ENCODE measurements around the gene TMEM203. TPM values are rescaled to one million over a fixed set of nuclear protein-coding genes. Genes with fewer than 3 reads are reported as not detected.

Gene TMEM203
- total and polyA plus RNA-seq, 2 of the 4 experiments (the other 2 are of a cell fraction): 18.8 to 40.6 TPM

GRCh38 chr9:137171149-137171900, 34.1 kb downstream of the TMEM203 start:
- no peak overlapping the region for H2BK5ac ChIP-seq (ENCODE audit: low read depth, low read length, poor library complexity, severe bottlenecking)
- H3K79me1 ChIP-seq (ENCODE audit: low read depth in 1 of 2, low read length in 2 of 2): no peaks in the 10 kb centered on the region
- no peak overlapping the region for H3K56ac ChIP-seq (ENCODE audit: extremely low read depth, insufficient read depth, low read length)
- DNase-seq (no peak), ATAC-seq (ENCODE audit: low read depth) (no peak)
- BruUV-seq (replicated peaks): no TSS peak
- no peak overlapping the region for H3K27ac ChIP-seq (ENCODE audit: insufficient read depth, low read length)
- no peak overlapping the region for H3K23ac ChIP-seq (ENCODE audit: low read depth, low read length)
- no peak overlapping the region for H2BK120ac ChIP-seq (ENCODE audit: low read depth, low read length)
- no peaks in the 10 kb centered on the region for H3K36me3 ChIP-seq (ENCODE audit: control insufficient read depth, insufficient read depth, low read length)
- 71% methylated on average over 13 of the region's 22 CpGs; no CpG with 5 or more reads in 1 of the 2 experiments for WGBS, 2 experiments (ENCODE audit: extremely low coverage in 2 of 2, insufficient read length in 1 of 2)
- H3K4me2 ChIP-seq (ENCODE audit: low read depth, low read length): no peak overlapping the region
- H4K5ac ChIP-seq (ENCODE audit: low read depth, low read length): no peak overlapping the region
- no peak for TF ChIP-seq SMC3 (IDR thresholded peaks at IDR 0.05; ENCODE audit: low read depth, low read length)
- no peak for TF ChIP-seq USF2 (IDR thresholded peaks at IDR 0.05; ENCODE audit: low read depth, low read length)
- no peak for TF ChIP-seq CTCF (conservative IDR thresholded peaks at IDR 0.05; ENCODE audit: low read depth, low read length)
- no peak for TF ChIP-seq POLR2A (IDR thresholded peaks at IDR 0.05; ENCODE audit: low read depth, low read length)
- no peak for TF ChIP-seq BHLHE40 (IDR thresholded peaks at IDR 0.05; ENCODE audit: low read depth, low read length)
- TF ChIP-seq MAFK (IDR thresholded peaks at IDR 0.05; ENCODE audit: low read depth, low read length): no peak
- TF ChIP-seq CEBPB (IDR thresholded peaks at IDR 0.05; ENCODE audit: low read depth, low read length): no peak
- no peak for TF ChIP-seq MXI1 (IDR thresholded peaks at IDR 0.05; ENCODE audit: borderline replicate concordance, low read depth, low read length)
- no peak for TF ChIP-seq RAD21 (IDR thresholded peaks at IDR 0.05; ENCODE audit: low read length)
- no peak for TF ChIP-seq NFE2L2 (IDR thresholded peaks at IDR 0.05; ENCODE audit: low read depth, low read length)
- no peak for TF ChIP-seq FOS (IDR thresholded peaks at IDR 0.05; ENCODE audit: low read depth, low read length)
- TF ChIP-seq RFX5 (IDR thresholded peaks at IDR 0.05; ENCODE audit: low read depth, low read length): no peak
- no peak for TF ChIP-seq CHD1 (IDR thresholded peaks at IDR 0.05; ENCODE audit: low read depth, low read length)
- no peak for TF ChIP-seq MAZ (IDR thresholded peaks at IDR 0.05; ENCODE audit: borderline replicate concordance, low read depth, low read length)
- no peak for TF ChIP-seq RCOR1 (IDR thresholded peaks at IDR 0.05; ENCODE audit: insufficient replicate concordance, low read length)
- no peak for TF ChIP-seq ELK1 (IDR thresholded peaks at IDR 0.05; ENCODE audit: borderline replicate concordance, low read depth, low read length)
- H2AK5ac ChIP-seq (ENCODE audit: low read depth, low read length): no peak overlapping the region
- H4K8ac ChIP-seq (ENCODE audit: low read depth in 2 of 2, low read length in 2 of 2): no peak overlapping the region
- H3K9ac ChIP-seq (ENCODE audit: low read depth, low read length): no peak overlapping the region
- no peaks in the 10 kb centered on the region for H3K9me1 ChIP-seq (ENCODE audit: insufficient read depth, low read length)
- no peak overlapping the region for H2BK20ac ChIP-seq (ENCODE audit: low read depth, low read length)
- peaks cover 4% of the 10 kb centered on the region; the same call in 1 of the 2 replicates for H3K4me1 ChIP-seq (ENCODE audit: control insufficient read depth, insufficient read depth, low read length)
- H4K91ac ChIP-seq (ENCODE audit: insufficient read depth, low read depth, low read length): no peak overlapping the region
- peaks cover 57% of the 10 kb centered on the region for H3K27me3 ChIP-seq (ENCODE audit: control insufficient read depth, insufficient read depth, low read length)
- no peak overlapping the region for H2AFZ ChIP-seq (replicated peaks; ENCODE audit: low read length, poor library complexity)
- H3K9me3 ChIP-seq (ENCODE audit: control insufficient read depth, insufficient read depth, low read length): no peaks in the 10 kb centered on the region
- H4K20me1 ChIP-seq (ENCODE audit: insufficient read depth, low read length): no peaks in the 10 kb centered on the region
- no peak overlapping the region for H2AK9ac ChIP-seq (replicated peaks; ENCODE audit: low read depth, low read length, poor library complexity)
- POLR2A ChIA-PET (ENCODE audit: unreplicated experiment): no interaction called here
- intact Hi-C loops (cut with micrococcal nuclease): no loop called here
- no peak overlapping the region for H3K4me3 ChIP-seq (ENCODE audit: insufficient read depth, low read depth, low read length)
- CTCF ChIA-PET: no interaction called here
- no peak overlapping the region for H3K18ac ChIP-seq (ENCODE audit: low read depth, low read length)
- dilution Hi-C loops (cut with HindIII; ENCODE audit: low sequenced_read_pairs, unreplicated experiment): no loop called here
- H3K14ac ChIP-seq (replicated peaks; ENCODE audit: low read depth, low read length): no peak overlapping the region
- in situ Hi-C loops (cut with MboI; ENCODE audit: low sequenced_read_pairs): no loop called here
- no peak overlapping the region for H3K4ac ChIP-seq (ENCODE audit: low read depth, low read length)
- no peak overlapping the region for H2BK15ac ChIP-seq (ENCODE audit: low read depth, low read length)

All from IMR-90 (cell line).